HepG2 (cell line): ENCODE results near the gene PCDHGA11.

Experiments used
- ARID2 ChIP-seq: sonication (generic); formaldehyde crosslinking; IDR thresholded peaks from 2 replicates; pipeline ENCODE4 v1.8.1; 2022; ENCODE audit warnings: mild to moderate bottlenecking, missing genetic modification reagents, borderline replicate concordance
- BCL6 ChIP-seq: IDR thresholded peaks from 2 replicates; pipeline ENCODE4 v1.6.1; 2016; ENCODE audit warnings: missing genetic modification reagents, missing compliant biosample characterization
- EHMT2 ChIP-seq: fragments of 200-600 bp; sonication (generic); IDR thresholded peaks from 2 replicates; pipeline ENCODE4 v1.7.0; 2017; ENCODE audit warnings: antibody characterized with exemption, low read depth, low read length, borderline replicate concordance
- ESRRA ChIP-seq: sonication (generic); formaldehyde crosslinking; IDR thresholded peaks from 2 replicates; pipeline ENCODE4 v1.5.1; 2020; ENCODE audit warnings: mild to moderate bottlenecking, low read depth, missing genetic modification reagents
- FIP1L1 ChIP-seq: fragments of 200-400 bp; formaldehyde crosslinking; IDR thresholded peaks from 2 replicates; pipeline ENCODE4 v1.6.1; 2018; ENCODE audit warnings: low read depth, mild to moderate bottlenecking, low read length, moderate library complexity, borderline replicate concordance; ENCODE audit not compliant: insufficient read depth
- GABPA ChIP-seq, 2 experiments: IDR thresholded peaks; 2 replicates each; pipeline ENCODE4 v1.6.1; 2011 to 2016; ENCODE audit warnings: low read depth in 2 of 2, low read length in 1 of 2, missing biosample characterization in 1 of 2, missing genetic modification characterization in 1 of 2
- HNRNPLL ChIP-seq: fragments of 200-400 bp; formaldehyde crosslinking; IDR thresholded peaks from 2 replicates; pipeline ENCODE4 v1.6.1; 2017; ENCODE audit warnings: mild to moderate bottlenecking, low read depth, low read length; ENCODE audit not compliant: poor library complexity, severe bottlenecking
- POLR2A ChIP-seq, 2 experiments: IDR thresholded peaks; 2 replicates each; pipeline ENCODE4 v1.6.1; 2011; ENCODE audit warnings: low read depth in 2 of 2, low read length in 2 of 2, mild to moderate bottlenecking in 1 of 2, moderate library complexity in 1 of 2; ENCODE audit not compliant: insufficient read depth in 1 of 2
- SMARCC2 ChIP-seq: fragments of 450-650 bp; IDR thresholded peaks from 2 replicates; pipeline ENCODE4 v1.6.1; 2017; ENCODE audit warnings: antibody characterized with exemption, mild to moderate bottlenecking
- TCF7L2 ChIP-seq: IDR thresholded peaks from 2 replicates; pipeline ENCODE4 v1.6.1; 2011; ENCODE audit warnings: mild to moderate bottlenecking, low read depth, low read length, moderate library complexity
- TF ChIP-seq, protein P1 (sequence below): sonication (generic); formaldehyde crosslinking; IDR thresholded peaks from 2 replicates; pipeline ENCODE4 v1.5.0; 2020; ENCODE audit warnings: mild to moderate bottlenecking, missing genetic modification reagents, moderate library complexity
- TF ChIP-seq, protein P2 (sequence below): sonication (generic); formaldehyde crosslinking; IDR thresholded peaks from 2 replicates; pipeline ENCODE4 v1.4.0; 2020; ENCODE audit warnings: missing genetic modification reagents

DNA sequence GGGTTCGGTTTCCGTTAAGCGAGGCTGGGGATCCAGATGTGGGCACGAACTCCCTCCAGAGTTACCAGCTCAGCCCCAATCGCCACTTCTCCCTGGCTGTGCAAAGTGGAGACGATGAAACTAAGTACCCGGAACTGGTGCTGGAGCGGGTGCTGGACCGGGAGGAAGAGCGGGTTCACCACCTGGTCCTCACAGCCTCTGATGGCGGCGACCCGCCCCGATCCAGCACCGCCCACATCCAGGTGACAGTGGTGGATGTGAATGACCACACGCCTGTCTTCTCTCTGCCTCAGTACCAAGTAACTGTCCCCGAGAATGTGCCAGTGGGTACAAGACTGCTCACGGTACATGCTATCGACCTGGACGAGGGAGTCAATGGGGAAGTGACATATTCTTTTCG, 37.5 kb upstream of the PCDHGA11 start:
- TF ChIP-seq EHMT2 (no peak), ARID2 (CRISPR knock-in tag) (no peak), ESRRA (no peak), HNRNPLL (no peak), TCF7L2 (no peak), BCL6 (CRISPR knock-in tag) (no peak), GABPA (IDR thresholded peaks at IDR 0.05; ENCODE audit: low read depth, low read length) (no peak), GABPA (CRISPR knock-in tag; IDR thresholded peaks at IDR 0.05; ENCODE audit: low read depth) (no peak), POLR2A (IDR thresholded peaks at IDR 0.05; ENCODE audit: insufficient read depth in 1 of 2, low read depth in 2 of 2, low read length in 2 of 2) (no peak), SMARCC2 (no peak), FIP1L1 (no peak)
- TF ChIP-seq, protein P1, sequence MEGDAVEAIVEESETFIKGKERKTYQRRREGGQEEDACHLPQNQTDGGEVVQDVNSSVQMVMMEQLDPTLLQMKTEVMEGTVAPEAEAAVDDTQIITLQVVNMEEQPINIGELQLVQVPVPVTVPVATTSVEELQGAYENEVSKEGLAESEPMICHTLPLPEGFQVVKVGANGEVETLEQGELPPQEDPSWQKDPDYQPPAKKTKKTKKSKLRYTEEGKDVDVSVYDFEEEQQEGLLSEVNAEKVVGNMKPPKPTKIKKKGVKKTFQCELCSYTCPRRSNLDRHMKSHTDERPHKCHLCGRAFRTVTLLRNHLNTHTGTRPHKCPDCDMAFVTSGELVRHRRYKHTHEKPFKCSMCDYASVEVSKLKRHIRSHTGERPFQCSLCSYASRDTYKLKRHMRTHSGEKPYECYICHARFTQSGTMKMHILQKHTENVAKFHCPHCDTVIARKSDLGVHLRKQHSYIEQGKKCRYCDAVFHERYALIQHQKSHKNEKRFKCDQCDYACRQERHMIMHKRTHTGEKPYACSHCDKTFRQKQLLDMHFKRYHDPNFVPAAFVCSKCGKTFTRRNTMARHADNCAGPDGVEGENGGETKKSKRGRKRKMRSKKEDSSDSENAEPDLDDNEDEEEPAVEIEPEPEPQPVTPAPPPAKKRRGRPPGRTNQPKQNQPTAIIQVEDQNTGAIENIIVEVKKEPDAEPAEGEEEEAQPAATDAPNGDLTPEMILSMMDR (CRISPR knock-in tag), result no peak
- TF ChIP-seq, protein P2, sequence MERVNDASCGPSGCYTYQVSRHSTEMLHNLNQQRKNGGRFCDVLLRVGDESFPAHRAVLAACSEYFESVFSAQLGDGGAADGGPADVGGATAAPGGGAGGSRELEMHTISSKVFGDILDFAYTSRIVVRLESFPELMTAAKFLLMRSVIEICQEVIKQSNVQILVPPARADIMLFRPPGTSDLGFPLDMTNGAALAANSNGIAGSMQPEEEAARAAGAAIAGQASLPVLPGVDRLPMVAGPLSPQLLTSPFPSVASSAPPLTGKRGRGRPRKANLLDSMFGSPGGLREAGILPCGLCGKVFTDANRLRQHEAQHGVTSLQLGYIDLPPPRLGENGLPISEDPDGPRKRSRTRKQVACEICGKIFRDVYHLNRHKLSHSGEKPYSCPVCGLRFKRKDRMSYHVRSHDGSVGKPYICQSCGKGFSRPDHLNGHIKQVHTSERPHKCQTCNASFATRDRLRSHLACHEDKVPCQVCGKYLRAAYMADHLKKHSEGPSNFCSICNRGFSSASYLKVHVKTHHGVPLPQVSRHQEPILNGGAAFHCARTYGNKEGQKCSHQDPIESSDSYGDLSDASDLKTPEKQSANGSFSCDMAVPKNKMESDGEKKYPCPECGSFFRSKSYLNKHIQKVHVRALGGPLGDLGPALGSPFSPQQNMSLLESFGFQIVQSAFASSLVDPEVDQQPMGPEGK (CRISPR knock-in tag), result no peak
